Spleen (tissue), 11 donors: ENCODE results near the gene NPAS2. TPM values are rescaled to one million over a fixed set of nuclear protein-coding genes. Genes with fewer than 3 reads are reported as not detected.

Experiments used
- DNase-seq: peaks from one replicate; pipeline ENCODE4 v3.0.0-alpha.2; 2020
- H3K27ac ChIP-seq, 8 donors: fragments of 200-600 bp; sonication (generic) in 7 of 8; 1 replicate in 4 of 8; 2 replicates in 4 of 8; pipeline versions ENCODE4 v1.5.0 to v1.8.0; 2016 to 2021; ENCODE audit warnings: inconsistent platforms in 4 of 8, mild to moderate bottlenecking in 4 of 8, moderate library complexity in 1 of 8
- H3K27me3 ChIP-seq, 7 donors: fragments of 200-600 bp; sonication (generic) in 6 of 7; replicated peaks in 1 of 7; 1 replicate in 4 of 7; 2 replicates in 3 of 7; pipeline versions ENCODE4 v1.5.0 to v1.8.0; 2016 to 2021; ENCODE audit warnings: inconsistent platforms in 3 of 7, mild to moderate bottlenecking in 1 of 7
- H3K36me3 ChIP-seq, 6 donors: fragments of 200-600 bp; sonication (generic) in 5 of 6; 1 replicate in 4 of 6; 2 replicates in 2 of 6; pipeline versions ENCODE4 v1.5.0 to v1.8.0; 2016 to 2021; ENCODE audit warnings: inconsistent platforms in 2 of 6
- H3K4me1 ChIP-seq, 6 donors: fragments of 200-600 bp; sonication (generic) in 5 of 6; 1 replicate in 3 of 6; 2 replicates in 3 of 6; pipeline versions ENCODE4 v1.5.0 to v1.8.0; 2016 to 2021; ENCODE audit warnings: inconsistent platforms in 3 of 6
- H3K4me3 ChIP-seq, 8 donors: fragments of 200-600 bp; sonication (generic) in 7 of 8; 1 replicate in 4 of 8; 2 replicates in 4 of 8; pipeline versions ENCODE4 v1.5.0 to v1.8.0; 2016 to 2021; ENCODE audit warnings: inconsistent platforms in 4 of 8, mild to moderate bottlenecking in 4 of 8, moderate library complexity in 2 of 8
- H3K9me3 ChIP-seq, 8 donors: fragments of 200-600 bp; sonication (generic) in 7 of 8; 1 replicate in 4 of 8; 2 replicates in 4 of 8; pipeline versions ENCODE4 v1.5.0 to v1.8.0; 2016 to 2021; ENCODE audit warnings: inconsistent platforms in 4 of 8
- CTCF ChIP-seq, 11 experiments: fragments of 200-600 bp in 7 of 11; fragments of 450-650 bp in 4 of 11; sonication (generic) in 4 of 11; IDR thresholded peaks in 8 of 11; conservative IDR thresholded peaks in 3 of 11; 1 replicate in 7 of 11; 2 replicates in 4 of 11; pipeline versions ENCODE4 v1.4.0 to v1.8.0; 2016 to 2021; ENCODE audit warnings: antibody characterized with exemption in 11 of 11, inconsistent platforms in 4 of 11, mild to moderate bottlenecking in 1 of 11
- POLR2A ChIP-seq, 3 donors: fragments of 450-650 bp; IDR thresholded peaks; one replicate each; pipeline ENCODE4 v1.5.1; 2017; ENCODE audit warnings: antibody characterized with exemption in 3 of 3, mild to moderate bottlenecking in 1 of 3
- POLR2AphosphoS5 ChIP-seq, 3 donors: sonication (generic); formaldehyde crosslinking; IDR thresholded peaks; one replicate each; pipeline ENCODE4 v1.5.1; 2017; ENCODE audit warnings: antibody characterized with exemption in 3 of 3
- WGBS, 5 donors: extraction: QIAGEN DNeasy Blood & Tissue Kit in 3 of 5; methylation state at CpG; one replicate each; pipeline versions ENCODE4 v1.1.5 to v1.1.7; 2013 to 2018; 5-methylcytosine and 5-hydroxymethylcytosine counted together
- intact Hi-C: fragments of 100-400 bp; cut with DNase I; formaldehyde crosslinking; loops from one replicate; pipeline ENCODE4 v1.15.0; 2023; ENCODE audit warnings: low total_unique reads
- polyA plus RNA-seq, 3 donors: library from polyadenylated mRNA; stranded (reverse); fragments of 200-250 nt; gene quantifications; one replicate each; pipeline ENCODE4 v1.2.1, GENCODE V29; 2013
- total RNA-seq, 7 donors: library from RNA; depleted of rRNA in 3 of 7; stranded (reverse); fragments of >200 nt in 3 of 7; fragmentation: NEBNext Ultra II Directional in 4 of 7; extraction: Animal tissue kit (Norgen Biotek cat#: 25700) in 4 of 7; gene quantifications; one replicate each; pipeline versions ENCODE4 v1.1.0 to v1.2.1, GENCODE V29; 2016 to 2021
- donor health status: healthy with polysubstance abuse.
- donor health status: DM: no; HTN: no; CAD: no; lungs with moderate emphysema.
- donor health status: DM: no; HTN: no; CAD: no.
- donor health status: Bipolar disorder and iron deficiency.
- donor health status: healthy.
- donor health status: DM: no; HTN: no; CAD: no.
- donor health status: DM: yes; HTN: yes; CAD: no.

NPAS2 gene
- total and polyA plus RNA-seq, 10 donors, result 2.4 to 24.1 (median 8.4) TPM

GRCh38 chr2:100789361-100789760 is 30.6 kb upstream of the NPAS2 start:
- no peak overlapping the region for H3K27ac ChIP-seq
- 74 to 95% (median 89%) methylated on average over 3 of the region's 3 CpGs for WGBS, 5 donors
- H3K9me3 ChIP-seq, result no peaks in the 10 kb centered on the region
- H3K4me1 ChIP-seq, result no peaks in the 10 kb centered on the region
- TF ChIP-seq POLR2AphosphoS5 (IDR thresholded peaks at IDR 0.05) (no peak), POLR2A (IDR thresholded peaks at IDR 0.05) (no peak), CTCF (IDR thresholded peaks at IDR 0.05 in 8 of 11, conservative IDR thresholded peaks at IDR 0.05 in 3 of 11) (no peak)
- H3K4me3 ChIP-seq, result no peak overlapping the region
- H3K27me3 ChIP-seq, result no peaks in the 10 kb centered on the region
- no peak for DNase-seq
- intact Hi-C loops, result no loop called here
- H3K36me3 ChIP-seq, result no peaks in the 10 kb centered on the region

- TF ChIP-seq CTCF (IDR thresholded peaks at IDR 0.05 in 8 of 11, conservative IDR thresholded peaks at IDR 0.05 in 3 of 11) (no peak), POLR2AphosphoS5 (IDR thresholded peaks at IDR 0.05) (no peak), POLR2A (IDR thresholded peaks at IDR 0.05) (no peak)
- Histone ChIP-seq H3K9me3 (no peaks in the 10 kb centered on the region), H3K4me3 (no peak overlapping the region), H3K36me3 (no peaks in the 10 kb centered on the region), H3K4me1 (no peaks in the 10 kb centered on the region), H3K27ac (no peak overlapping the region), H3K27me3 (no peaks in the 10 kb centered on the region)
- intact Hi-C loops, result no loop called here
- no peak for DNase-seq
- 80 to 85% (median 83%) methylated on average over 10 of the region's 10 CpGs for WGBS, 5 donors
These were observed 28.5 kb upstream of the NPAS2 start for GRCh38 chr2:100791294-100791935.

- Histone ChIP-seq H3K36me3 (no peaks in the 10 kb centered on the region), H3K27ac (no peak overlapping the region), H3K4me3 (no peak overlapping the region), H3K27me3 (no peaks in the 10 kb centered on the region), H3K9me3 (no peaks in the 10 kb centered on the region), H3K4me1 (no peaks in the 10 kb centered on the region)
- DNase-seq, result no peak
- WGBS, 5 donors, result 81 to 86% (median 85%) methylated on average over 7 of the region's 7 CpGs
- intact Hi-C loops, result no loop called here
- no peak for TF ChIP-seq POLR2AphosphoS5 (IDR thresholded peaks at IDR 0.05)
- TF ChIP-seq CTCF (IDR thresholded peaks at IDR 0.05 in 8 of 11, conservative IDR thresholded peaks at IDR 0.05 in 3 of 11), result no peak
- TF ChIP-seq POLR2A (IDR thresholded peaks at IDR 0.05), result no peak
These were observed 28.0 kb upstream of the NPAS2 start for GRCh38 chr2:100791936-100792308.

- Histone ChIP-seq H3K4me1 (no peaks in the 10 kb centered on the region), H3K36me3 (no peaks in the 10 kb centered on the region), H3K4me3 (no peak overlapping the region), H3K27ac (no peak overlapping the region), H3K27me3 (no peaks in the 10 kb centered on the region), H3K9me3 (no peaks in the 10 kb centered on the region)
- intact Hi-C loops, result no loop called here
- WGBS, 5 donors, result 75 to 93% (median 88%) methylated on average over 8 of the region's 8 CpGs
- TF ChIP-seq POLR2A (IDR thresholded peaks at IDR 0.05), result no peak
- TF ChIP-seq POLR2AphosphoS5 (IDR thresholded peaks at IDR 0.05), result no peak
- TF ChIP-seq CTCF (IDR thresholded peaks at IDR 0.05 in 8 of 11, conservative IDR thresholded peaks at IDR 0.05 in 3 of 11), result no peak
- DNase-seq, result no peak
These were observed 26.7 kb upstream of the NPAS2 start for GRCh38 chr2:100793220-100793619.
